Cardiac muscle cell (in vitro differentiated cells and primary cell): ENCODE results near the gene DCX. TPM values are rescaled to one million over a fixed set of nuclear protein-coding genes. Genes with fewer than 3 reads are reported as not detected.

Source experiments
- DNase-seq, 2 donors: peaks; one replicate each; pipeline versions ENCODE4 v3.0.0 to v3.0.0-alpha.2; 2010 to 2017; ENCODE audit warnings: low read depth in 1 of 2, low spot score in 1 of 2
- H3K27ac ChIP-seq: fragments of 200-600 bp; sonication (generic); 2 replicates; pipeline ENCODE4 v1.5.1; 2016
- H3K27me3 ChIP-seq: fragments of 200-600 bp; sonication (generic); 2 replicates; pipeline ENCODE4 v1.6.0; 2016; ENCODE audit warnings: control low read depth
- H3K36me3 ChIP-seq: fragments of 200-600 bp; sonication (generic); 2 replicates; pipeline ENCODE4 v1.5.1; 2016; ENCODE audit warnings: control low read depth
- H3K4me1 ChIP-seq: fragments of 200-600 bp; sonication (generic); 2 replicates; pipeline ENCODE4 v1.8.1; 2017; ENCODE audit warnings: low read depth, mild to moderate bottlenecking, mixed run types
- H3K4me3 ChIP-seq: fragments of 200-600 bp; sonication (generic); 2 replicates; pipeline ENCODE4 v1.5.1; 2016; ENCODE audit warnings: mild to moderate bottlenecking
- H3K9me3 ChIP-seq: fragments of 200-600 bp; sonication (generic); 2 replicates; pipeline ENCODE4 v1.5.1; 2017; ENCODE audit warnings: low read depth, mild to moderate bottlenecking, control low read depth
- polyA plus RNA-seq: library from polyadenylated mRNA; unstranded; fragments of >200 nt; fragmentation: Nextera tagmentation; extraction: Ambion mirVana; gene quantifications from 2 replicates; pipeline ENCODE4 v1.2.1, GENCODE V29; 2016
- total RNA-seq: library from RNA; depleted of rRNA; stranded (reverse); fragments of >200 nt; gene quantifications from 2 replicates; pipeline ENCODE4 v1.2.3, GENCODE V29; 2016
- TF ChIP-seq, protein P1 (sequence below): IDR thresholded peaks from 2 replicates; pipeline ENCODE4 v1.5.1; 2012; ENCODE audit warnings: low read depth, mild to moderate bottlenecking, low read length

Gene DCX
- total and polyA plus RNA-seq, 2 experiments from 2014 or later: 0.34 to 1.0 TPM

DNA sequence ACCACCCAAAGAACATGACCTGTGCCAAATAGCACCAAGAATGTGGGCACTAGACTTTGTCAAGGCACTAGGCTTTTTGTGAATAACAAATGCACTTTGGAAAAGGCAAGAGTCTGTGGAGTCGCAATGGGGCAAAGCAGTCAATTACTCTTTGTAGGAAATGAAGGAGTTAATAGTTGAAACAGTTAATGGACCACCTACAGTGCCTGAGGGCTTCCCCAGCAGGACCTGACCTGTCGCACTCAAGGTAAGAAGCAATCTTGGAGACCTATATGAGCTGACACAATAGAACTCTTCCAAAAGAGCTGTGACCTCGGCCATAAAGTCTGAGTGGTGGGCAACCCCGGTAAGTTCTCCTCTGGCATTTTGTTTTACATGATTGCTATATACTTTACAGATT is 92.5 kb downstream of the DCX start:
- Histone ChIP-seq H3K27ac (no peak overlapping the region), H3K4me3 (no peak overlapping the region), H3K27me3 (no peaks in the 10 kb centered on the region), H3K9me3 (no peaks in the 10 kb centered on the region), H3K4me1 (no peaks in the 10 kb centered on the region), H3K36me3 (no peaks in the 10 kb centered on the region)
- TF ChIP-seq, protein P1, sequence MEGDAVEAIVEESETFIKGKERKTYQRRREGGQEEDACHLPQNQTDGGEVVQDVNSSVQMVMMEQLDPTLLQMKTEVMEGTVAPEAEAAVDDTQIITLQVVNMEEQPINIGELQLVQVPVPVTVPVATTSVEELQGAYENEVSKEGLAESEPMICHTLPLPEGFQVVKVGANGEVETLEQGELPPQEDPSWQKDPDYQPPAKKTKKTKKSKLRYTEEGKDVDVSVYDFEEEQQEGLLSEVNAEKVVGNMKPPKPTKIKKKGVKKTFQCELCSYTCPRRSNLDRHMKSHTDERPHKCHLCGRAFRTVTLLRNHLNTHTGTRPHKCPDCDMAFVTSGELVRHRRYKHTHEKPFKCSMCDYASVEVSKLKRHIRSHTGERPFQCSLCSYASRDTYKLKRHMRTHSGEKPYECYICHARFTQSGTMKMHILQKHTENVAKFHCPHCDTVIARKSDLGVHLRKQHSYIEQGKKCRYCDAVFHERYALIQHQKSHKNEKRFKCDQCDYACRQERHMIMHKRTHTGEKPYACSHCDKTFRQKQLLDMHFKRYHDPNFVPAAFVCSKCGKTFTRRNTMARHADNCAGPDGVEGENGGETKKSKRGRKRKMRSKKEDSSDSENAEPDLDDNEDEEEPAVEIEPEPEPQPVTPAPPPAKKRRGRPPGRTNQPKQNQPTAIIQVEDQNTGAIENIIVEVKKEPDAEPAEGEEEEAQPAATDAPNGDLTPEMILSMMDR: no peak
- no peak for DNase-seq

DNA sequence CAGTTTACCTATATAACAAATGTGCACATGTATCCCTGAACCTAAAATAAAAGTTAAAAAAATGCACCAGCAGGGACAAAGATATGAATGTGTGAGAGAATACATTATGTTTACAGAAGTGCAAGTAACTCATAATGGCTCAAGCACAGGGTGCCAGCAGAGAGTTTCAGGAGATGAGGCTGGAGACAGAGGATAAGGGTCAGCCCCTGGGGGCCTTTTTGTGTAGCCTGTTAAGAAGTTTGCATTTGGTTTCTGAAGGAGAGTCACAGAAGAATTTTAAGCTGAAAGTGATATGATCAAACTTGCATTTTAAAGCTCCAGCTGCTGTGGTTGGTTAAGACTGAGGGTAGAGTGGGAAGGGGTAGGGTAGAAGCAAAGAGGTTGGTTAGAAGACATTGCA is 93.1 kb downstream of the DCX start:
- Histone ChIP-seq H3K4me3 (no peak overlapping the region), H3K27ac (no peak overlapping the region), H3K9me3 (no peaks in the 10 kb centered on the region), H3K36me3 (no peaks in the 10 kb centered on the region), H3K4me1 (no peaks in the 10 kb centered on the region), H3K27me3 (no peaks in the 10 kb centered on the region)
- TF ChIP-seq, protein P1: no peak
- DNase-seq: no peak

- Histone ChIP-seq H3K36me3 (no peaks in the 10 kb centered on the region), H3K4me3 (no peak overlapping the region), H3K27me3 (no peaks in the 10 kb centered on the region), H3K27ac (no peak overlapping the region), H3K4me1 (peaks cover 9% of the 10 kb centered on the region), H3K9me3 (no peaks in the 10 kb centered on the region)
- no peak for DNase-seq
- TF ChIP-seq, protein P1: no peak
These were observed 102.9 kb downstream of the DCX start for GRCh38 chrX:111309083-111309482.

GRCh38 chrX:111308039-111308438 is 104.0 kb downstream of the DCX start:
- DNase-seq: no peak
- Histone ChIP-seq H3K27me3 (no peaks in the 10 kb centered on the region), H3K27ac (no peak overlapping the region)

GRCh38 chrX:111302284-111302683 is 109.7 kb downstream of the DCX start:
- no peaks in the 10 kb centered on the region for H3K4me1 ChIP-seq

More at GRCh38 chrX:111308039-111308438, 104.0 kb downstream of the DCX start:
- Histone ChIP-seq H3K36me3 (no peaks in the 10 kb centered on the region), H3K9me3 (no peaks in the 10 kb centered on the region), H3K4me1 (peaks cover 9% of the 10 kb centered on the region), H3K4me3 (no peak overlapping the region)
- TF ChIP-seq, protein P1: no peak

More at GRCh38 chrX:111302284-111302683, 109.7 kb downstream of the DCX start:
- Histone ChIP-seq H3K36me3 (no peaks in the 10 kb centered on the region), H3K9me3 (no peaks in the 10 kb centered on the region), H3K4me3 (no peak overlapping the region), H3K27me3 (peaks cover 5% of the 10 kb centered on the region), H3K27ac (no peak overlapping the region)
- TF ChIP-seq, protein P1: no peak
- no peak for DNase-seq
